ENCODE measurements around the gene SIRPA.

SIRPA gene

GRCh38 chr20:1928154-1928553 is 32.9 kb downstream of the SIRPA start:
- no peak for FAIRE-seq
- DNase-seq (ENCODE audit: insufficient read length, low spot score) = no peak

DNA sequence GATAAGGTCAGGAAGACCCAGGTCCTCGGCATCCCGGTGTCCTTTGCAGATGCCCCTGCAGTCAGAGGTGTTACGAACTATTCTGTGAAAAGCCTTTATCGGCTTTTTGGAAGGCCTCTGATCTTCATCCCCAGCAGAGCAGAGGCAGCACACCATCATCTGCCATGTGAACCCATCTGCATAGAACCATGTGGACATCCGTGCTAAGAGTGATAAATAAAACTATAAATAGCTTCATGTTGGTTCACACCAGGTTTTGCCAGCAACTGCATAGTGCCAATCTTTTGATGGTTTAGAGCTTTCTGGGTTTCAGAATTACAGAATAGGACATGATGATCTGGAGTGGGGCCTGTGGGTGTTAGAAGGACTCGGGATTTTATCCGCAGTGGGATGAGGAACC is 33.6 kb downstream of the SIRPA start:
- FAIRE-seq (no peak), DNase-seq (ENCODE audit: insufficient read length, low spot score) (no peak)

DNA sequence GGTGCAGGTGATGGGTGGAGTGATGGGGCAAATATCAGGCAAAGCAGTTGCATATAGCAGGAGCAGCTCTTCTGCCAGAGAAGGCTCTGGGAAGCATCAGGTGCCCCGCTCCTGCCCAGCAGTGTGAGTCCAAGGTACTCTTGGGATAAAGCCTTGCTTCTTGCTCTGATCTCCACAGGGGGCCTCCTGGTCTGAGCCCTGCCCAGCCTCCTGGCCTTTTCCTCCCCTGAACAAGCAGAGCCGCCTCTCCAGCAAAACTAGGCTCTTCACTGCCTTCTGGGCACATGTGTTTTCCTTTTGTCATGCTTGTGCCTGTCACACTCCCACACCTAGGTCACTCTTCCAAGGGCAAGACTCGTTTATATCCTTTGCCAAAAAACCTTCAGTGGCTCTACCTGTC is 34.3 kb downstream of the SIRPA start:
- DNase-seq (ENCODE audit: insufficient read length, low spot score) = no peak
- FAIRE-seq = no peak

DNA sequence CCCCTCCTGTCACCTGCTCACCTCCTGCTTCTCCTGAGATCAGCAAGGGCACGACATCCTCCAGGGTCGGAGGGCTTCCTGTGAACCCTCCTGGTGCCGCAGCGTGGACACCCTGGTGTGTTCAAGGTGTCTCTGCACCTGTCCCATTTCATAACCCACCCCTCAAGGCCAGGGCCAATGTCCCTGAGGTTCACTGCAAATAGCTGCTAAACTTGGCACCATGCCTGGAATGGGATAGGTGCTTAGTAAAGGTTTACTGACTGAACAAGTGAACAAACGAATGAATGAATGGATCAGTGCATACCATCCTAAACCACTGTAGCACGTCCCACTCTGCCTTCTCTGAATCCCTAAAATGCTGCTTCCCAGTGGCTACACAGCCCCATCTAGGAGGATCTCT is 35.0 kb downstream of the SIRPA start:
- FAIRE-seq = no peak

GRCh38 chr20:1931830-1932229 is 36.6 kb downstream of the SIRPA start:
- FAIRE-seq (no peak), DNase-seq (ENCODE audit: insufficient read length, low spot score) (no peak)

More for the DNA sequence above, 35.0 kb downstream of the SIRPA start:
- no peak for DNase-seq (ENCODE audit: insufficient read length, low spot score)

DNA sequence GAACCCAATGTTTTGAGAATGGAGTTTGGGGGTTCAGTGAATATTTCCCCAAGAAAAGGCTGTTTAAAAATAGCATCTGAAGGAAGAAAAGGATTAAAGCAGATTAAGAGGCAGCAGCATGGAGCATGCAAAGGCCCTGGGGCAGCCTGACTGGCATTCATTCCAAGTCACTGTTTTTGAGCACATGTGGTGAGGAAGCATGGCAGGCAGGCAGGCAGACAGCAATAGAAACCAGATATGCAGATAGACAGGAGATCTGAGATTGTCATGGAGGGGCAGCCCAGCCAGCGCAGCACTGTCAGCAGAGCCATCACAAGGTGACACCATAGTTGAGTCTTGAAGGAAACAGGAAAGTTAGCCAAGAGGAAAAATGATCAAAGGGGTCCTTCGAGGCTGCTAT is 37.8 kb downstream of the SIRPA start:
- DNase-seq (ENCODE audit: insufficient read length, low spot score) (no peak), FAIRE-seq (no peak)

DNA sequence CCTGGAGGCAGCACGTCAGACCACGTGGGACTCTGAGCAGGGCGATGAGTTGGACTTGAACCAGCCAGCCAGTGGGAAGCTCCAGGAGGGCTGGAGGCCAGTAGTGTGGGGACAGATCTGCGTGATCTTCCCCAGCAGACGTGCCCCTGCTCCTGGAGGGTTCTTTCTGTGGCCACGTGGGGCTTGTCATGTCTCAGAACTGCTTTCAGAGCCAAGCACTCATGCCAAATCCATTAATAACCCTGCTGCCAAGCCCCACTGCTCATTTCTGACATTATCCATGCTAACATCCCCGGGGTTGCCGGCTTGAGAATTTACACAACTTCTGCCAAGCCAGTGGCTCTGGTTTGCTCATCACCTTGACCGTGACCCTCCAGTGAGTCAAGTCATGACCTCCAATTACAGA is 38.3 kb downstream of the SIRPA start:
- FAIRE-seq = no peak
- DNase-seq (ENCODE audit: insufficient read length, low spot score) = no peak

DNA sequence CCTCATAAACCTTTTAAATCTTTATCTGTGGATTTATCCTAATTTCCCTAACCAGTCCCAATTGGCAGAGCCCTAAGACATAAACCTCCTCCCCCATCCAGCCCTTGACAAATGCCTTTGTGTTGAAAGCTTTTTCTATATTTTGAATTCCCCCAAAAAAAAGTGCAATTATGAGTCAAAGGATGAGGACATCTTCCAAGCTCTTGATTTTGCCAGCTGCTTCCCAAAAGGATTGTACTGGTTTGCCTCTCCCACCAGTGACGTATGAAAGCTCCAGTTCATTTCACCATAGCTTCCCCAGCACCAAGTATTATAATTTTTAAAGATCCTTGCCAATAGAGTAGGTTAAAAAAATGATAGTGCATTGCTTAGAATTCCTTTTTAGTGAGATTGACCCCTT is 38.9 kb downstream of the SIRPA start:
- no peak for DNase-seq (ENCODE audit: insufficient read length, low spot score)
- no peak for FAIRE-seq

DNA sequence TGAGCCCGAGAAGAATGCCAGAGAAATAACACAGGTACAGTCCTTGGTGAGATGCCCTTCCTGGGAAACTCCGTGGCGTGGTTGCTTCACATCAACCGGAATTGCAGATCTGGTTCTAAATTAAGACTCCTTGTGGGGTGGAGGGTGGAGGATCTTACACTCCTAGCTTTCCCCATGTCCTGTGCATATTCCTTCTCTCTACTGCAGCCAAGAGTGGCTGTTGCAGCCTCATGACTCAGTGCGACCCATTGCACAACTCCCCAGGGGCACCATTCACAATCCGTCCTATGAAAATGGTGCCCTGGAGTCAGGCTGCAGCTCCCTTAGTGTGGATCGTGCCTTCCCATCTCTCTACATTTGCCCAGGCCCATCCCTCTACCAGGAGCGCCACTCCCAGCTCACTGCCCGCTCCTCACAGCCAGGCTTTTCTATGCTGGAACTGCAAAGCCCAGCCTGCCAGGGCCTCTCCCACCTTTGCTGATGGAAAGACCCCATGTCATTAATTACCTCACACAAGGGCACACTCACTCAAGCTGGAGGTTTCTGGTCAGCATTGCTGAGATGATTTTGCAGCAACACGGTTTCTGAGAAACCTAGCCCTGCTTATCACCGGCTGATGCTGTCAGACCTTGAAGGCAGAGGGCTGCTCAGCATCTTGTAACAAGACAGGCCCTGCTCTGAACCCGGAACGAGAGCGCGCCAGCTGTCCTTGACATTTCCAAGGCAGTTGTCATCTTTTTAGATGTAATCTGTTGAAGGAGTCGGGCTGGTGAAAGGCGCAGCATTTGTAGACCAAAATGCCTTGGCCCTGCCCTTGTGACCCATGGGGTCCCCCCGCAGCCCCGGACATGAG is 39.7 kb downstream of the SIRPA start:
- FAIRE-seq (no peak), DNase-seq (ENCODE audit: insufficient read length, low spot score) (no peak)

DNA sequence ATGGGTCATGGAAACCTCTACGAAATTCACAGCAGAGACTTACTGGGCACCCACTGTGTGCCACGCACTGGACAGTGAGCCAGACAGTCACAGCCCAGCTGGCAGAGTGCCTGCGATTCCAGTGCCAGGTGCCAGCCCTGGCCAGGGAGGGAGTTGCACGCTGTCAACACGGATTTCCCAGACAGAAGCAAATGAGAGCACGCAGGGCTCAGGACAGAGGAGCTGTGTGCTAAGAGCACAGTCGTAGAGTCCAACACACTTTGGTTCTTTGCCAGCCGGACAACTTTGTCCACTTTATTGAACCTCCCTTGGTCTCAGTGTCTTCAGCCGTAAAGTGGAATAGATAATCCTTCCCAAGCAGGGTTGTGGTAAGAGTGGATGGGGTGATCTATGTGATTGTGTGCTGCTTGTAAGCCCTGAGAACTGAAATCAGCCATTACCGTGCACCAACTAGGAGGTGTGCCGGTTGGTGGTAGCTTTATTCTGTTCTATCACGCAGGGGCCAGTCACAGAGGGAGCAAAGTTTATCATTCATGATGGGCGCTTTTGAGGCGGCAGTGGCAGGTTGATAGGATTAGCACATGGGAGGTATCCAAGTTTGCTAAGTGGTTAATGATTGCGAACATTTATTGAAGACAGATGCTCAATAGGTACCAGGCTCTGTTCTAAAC is 40.6 kb downstream of the SIRPA start:
- DNase-seq (ENCODE audit: insufficient read length, low spot score) = no peak
- FAIRE-seq = no peak

DNA sequence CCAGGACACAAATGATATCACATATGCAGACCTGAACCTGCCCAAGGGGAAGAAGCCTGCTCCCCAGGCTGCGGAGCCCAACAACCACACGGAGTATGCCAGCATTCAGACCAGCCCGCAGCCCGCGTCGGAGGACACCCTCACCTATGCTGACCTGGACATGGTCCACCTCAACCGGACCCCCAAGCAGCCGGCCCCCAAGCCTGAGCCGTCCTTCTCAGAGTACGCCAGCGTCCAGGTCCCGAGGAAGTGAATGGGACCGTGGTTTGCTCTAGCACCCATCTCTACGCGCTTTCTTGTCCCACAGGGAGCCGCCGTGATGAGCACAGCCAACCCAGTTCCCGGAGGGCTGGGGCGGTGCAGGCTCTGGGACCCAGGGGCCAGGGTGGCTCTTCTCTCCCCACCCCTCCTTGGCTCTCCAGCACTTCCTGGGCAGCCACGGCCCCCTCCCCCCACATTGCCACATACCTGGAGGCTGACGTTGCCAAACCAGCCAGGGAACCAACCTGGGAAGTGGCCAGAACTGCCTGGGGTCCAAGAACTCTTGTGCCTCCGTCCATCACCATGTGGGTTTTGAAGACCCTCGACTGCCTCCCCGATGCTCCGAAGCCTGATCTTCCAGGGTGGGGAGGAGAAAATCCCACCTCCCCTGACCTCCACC is 42.2 kb downstream of the SIRPA start:
- no peak for FAIRE-seq
- DNase-seq (ENCODE audit: insufficient read length, low spot score) = no peak

DNA sequence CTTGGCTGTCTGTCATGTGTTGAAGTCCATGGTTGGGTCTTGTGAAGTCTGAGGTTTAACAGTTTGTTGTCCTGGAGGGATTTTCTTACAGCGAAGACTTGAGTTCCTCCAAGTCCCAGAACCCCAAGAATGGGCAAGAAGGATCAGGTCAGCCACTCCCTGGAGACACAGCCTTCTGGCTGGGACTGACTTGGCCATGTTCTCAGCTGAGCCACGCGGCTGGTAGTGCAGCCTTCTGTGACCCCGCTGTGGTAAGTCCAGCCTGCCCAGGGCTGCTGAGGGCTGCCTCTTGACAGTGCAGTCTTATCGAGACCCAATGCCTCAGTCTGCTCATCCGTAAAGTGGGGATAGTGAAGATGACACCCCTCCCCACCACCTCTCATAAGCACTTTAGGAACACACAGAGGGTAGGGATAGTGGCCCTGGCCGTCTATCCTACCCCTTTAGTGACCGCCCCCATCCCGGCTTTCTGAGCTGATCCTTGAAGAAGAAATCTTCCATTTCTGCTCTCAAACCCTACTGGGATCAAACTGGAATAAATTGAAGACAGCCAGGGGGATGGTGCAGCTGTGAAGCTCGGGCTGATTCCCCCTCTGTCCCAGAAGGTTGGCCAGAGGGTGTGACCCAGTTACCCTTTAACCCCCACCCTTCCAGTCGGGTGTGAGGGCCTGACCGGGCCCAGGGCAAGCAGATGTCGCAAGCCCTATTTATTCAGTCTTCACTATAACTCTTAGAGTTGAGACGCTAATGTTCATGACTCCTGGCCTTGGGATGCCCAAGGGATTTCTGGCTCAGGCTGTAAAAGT is 43.5 kb downstream of the SIRPA start:
- no peak for FAIRE-seq

DNA sequence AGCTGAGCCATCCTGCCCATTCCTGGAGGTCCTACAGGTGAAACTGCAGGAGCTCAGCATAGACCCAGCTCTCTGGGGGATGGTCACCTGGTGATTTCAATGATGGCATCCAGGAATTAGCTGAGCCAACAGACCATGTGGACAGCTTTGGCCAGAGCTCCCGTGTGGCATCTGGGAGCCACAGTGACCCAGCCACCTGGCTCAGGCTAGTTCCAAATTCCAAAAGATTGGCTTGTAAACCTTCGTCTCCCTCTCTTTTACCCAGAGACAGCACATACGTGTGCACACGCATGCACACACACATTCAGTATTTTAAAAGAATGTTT is 44.0 kb downstream of the SIRPA start:
- no peak for FAIRE-seq
- DNase-seq (ENCODE audit: insufficient read length, low spot score) = no peak

More for the DNA sequence above, 43.5 kb downstream of the SIRPA start:
- no peak for DNase-seq (ENCODE audit: insufficient read length, low spot score)

- FAIRE-seq = no peak
Measured at GRCh38 chr20:1940581-1940980, 45.4 kb downstream of the SIRPA start.

GRCh38 chr20:1941226-1941625 is 46.0 kb downstream of the SIRPA start:
- FAIRE-seq (no peak), DNase-seq (ENCODE audit: insufficient read length, low spot score) (no peak)

More at GRCh38 chr20:1940581-1940980, 45.4 kb downstream of the SIRPA start:
- DNase-seq (ENCODE audit: insufficient read length, low spot score) = no peak

DNA sequence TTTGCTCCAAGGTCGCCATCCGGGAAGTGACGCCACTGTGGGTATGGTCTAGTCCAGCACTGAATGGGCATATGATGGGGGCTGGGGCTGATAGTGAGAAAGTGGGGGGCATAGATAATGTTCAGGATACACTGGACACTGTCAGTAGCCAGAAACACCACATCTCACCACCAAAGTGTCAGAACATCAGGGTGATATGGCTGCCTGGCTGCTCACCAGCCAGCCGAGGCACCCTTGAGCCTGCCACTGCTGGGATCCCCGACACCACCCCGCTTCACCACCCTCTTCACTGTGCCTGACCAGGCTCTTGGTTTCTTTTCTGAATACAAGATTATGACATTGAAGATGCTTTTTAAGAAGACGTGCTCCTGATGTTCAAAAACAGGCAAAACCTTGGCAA is 46.9 kb downstream of the SIRPA start:
- no peak for FAIRE-seq
- DNase-seq (ENCODE audit: insufficient read length, low spot score) = no peak

- FAIRE-seq = no peak
Measured at GRCh38 chr20:1942486-1943274, 47.5 kb downstream of the SIRPA start.

DNA sequence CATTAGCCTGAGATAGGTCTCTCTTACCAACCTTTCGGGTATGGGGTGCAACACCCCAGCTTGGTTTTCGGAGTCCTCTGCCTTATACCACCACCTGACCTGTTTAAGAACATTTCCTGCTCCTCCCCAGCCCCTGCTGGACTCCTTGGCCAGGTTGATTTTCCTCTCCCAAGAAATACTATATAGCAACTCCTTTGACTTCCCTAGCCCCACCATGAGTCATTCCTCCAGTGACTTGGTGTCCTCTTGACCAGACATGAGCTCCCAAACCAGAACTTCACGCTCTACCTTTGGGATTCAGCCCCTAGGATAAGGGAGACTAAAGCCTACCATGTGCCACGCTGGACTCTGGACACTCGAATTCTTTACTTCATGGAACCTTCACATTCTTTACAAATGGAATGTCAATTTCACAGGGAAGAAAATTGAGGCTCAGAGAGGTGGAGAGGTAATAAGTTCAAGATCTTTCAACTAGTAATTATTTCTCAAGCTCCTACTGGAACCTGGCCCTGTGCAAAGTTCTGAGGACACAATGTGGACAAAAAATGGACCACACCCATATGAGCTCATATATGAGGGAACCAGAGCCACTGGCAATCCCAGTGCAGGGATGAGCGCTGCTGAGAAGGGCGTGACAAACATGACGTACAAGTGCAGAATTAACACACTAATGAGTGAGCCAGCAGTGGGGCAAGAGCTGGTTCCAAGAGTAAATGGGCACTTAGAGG is 48.2 kb downstream of the SIRPA start:
- FAIRE-seq = no peak
- DNase-seq (ENCODE audit: insufficient read length, low spot score) = no peak

More at GRCh38 chr20:1942486-1943274, 47.5 kb downstream of the SIRPA start:
- no peak for DNase-seq (ENCODE audit: insufficient read length, low spot score)

GRCh38 chr20:1944345-1945091 is 49.3 kb downstream of the SIRPA start:
- FAIRE-seq = no peak
- DNase-seq (ENCODE audit: insufficient read length, low spot score) = no peak

All from GM19239 (cell line).